Body of pancreas (tissue), 4 donors: Measurements from ENCODE around the gene ANTXR2.

Source experiments
- POLR2A ChIP-seq, 3 donors: fragments of 450-650 bp; IDR thresholded peaks; one replicate each; pipeline ENCODE4 v1.6.1; 2016; ENCODE audit warnings: antibody characterized with exemption in 3 of 3, mild to moderate bottlenecking in 2 of 3
- TF ChIP-seq, protein P1 (sequence below), 7 experiments: fragments of 450-650 bp in 4 of 7; fragments of 200-600 bp in 3 of 7; sonication (generic) in 3 of 7; IDR thresholded peaks; one replicate each; pipeline ENCODE4 v1.5.1; 2016 to 2019; ENCODE audit warnings: antibody characterized with exemption in 7 of 7

DNA sequence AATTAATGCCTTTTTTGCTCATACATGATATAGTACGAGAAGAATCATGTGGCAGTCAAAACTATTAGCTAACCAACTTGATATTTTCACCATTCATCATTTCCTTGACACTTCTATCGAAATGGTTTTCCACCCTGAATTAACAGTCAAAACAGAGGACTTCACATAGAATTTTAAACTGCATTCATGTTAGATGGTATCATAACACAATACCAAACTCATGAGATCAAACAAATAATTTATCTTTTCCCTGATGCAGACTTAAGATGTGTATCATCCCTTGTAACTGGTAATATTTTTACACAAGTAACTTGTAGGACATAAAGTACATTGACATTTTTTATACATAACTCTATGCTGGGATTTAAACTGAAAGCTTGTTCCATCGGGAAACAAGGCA is 18.2 kb upstream of the ANTXR2 start:
- TF ChIP-seq, protein P1, sequence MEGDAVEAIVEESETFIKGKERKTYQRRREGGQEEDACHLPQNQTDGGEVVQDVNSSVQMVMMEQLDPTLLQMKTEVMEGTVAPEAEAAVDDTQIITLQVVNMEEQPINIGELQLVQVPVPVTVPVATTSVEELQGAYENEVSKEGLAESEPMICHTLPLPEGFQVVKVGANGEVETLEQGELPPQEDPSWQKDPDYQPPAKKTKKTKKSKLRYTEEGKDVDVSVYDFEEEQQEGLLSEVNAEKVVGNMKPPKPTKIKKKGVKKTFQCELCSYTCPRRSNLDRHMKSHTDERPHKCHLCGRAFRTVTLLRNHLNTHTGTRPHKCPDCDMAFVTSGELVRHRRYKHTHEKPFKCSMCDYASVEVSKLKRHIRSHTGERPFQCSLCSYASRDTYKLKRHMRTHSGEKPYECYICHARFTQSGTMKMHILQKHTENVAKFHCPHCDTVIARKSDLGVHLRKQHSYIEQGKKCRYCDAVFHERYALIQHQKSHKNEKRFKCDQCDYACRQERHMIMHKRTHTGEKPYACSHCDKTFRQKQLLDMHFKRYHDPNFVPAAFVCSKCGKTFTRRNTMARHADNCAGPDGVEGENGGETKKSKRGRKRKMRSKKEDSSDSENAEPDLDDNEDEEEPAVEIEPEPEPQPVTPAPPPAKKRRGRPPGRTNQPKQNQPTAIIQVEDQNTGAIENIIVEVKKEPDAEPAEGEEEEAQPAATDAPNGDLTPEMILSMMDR (IDR thresholded peaks at IDR 0.05): no peak
- TF ChIP-seq POLR2A (IDR thresholded peaks at IDR 0.05): no peak
